HL-60/S4 treated with retinoic acid at 250 ng/mL for 4 days and 3 days (cell line): ENCODE measurements around the gene TBC1D10A.

ENCODE experiments used
- in situ Hi-C: fragments of 300-500 bp; cut with MboI; formaldehyde crosslinking; loops from 2 replicates; pipeline ENCODE4 v1.7.0; 2022; ENCODE audit warnings: low sequenced_read_pairs

Gene TBC1D10A

GRCh38 chr22:30249049-30250038 lies 77.4 kb downstream of the TBC1D10A start:
- in situ Hi-C loops, result no loop called here

- in situ Hi-C loops, result no loop called here
Observed at GRCh38 chr22:30248484-30248883, 78.3 kb downstream of the TBC1D10A start.

- in situ Hi-C loops, result no loop called here
Observed at GRCh38 chr22:30247974-30248373, 78.8 kb downstream of the TBC1D10A start.

- in situ Hi-C loops, result no loop called here
Observed at GRCh38 chr22:30247561-30247960, 79.2 kb downstream of the TBC1D10A start.

GRCh38 chr22:30246814-30247376 lies 79.8 kb downstream of the TBC1D10A start:
- in situ Hi-C loops, result no loop called here

GRCh38 chr22:30245985-30246813 lies 80.5 kb downstream of the TBC1D10A start, which contains the start of gene LIF:
LIF (minus strand) TSS chr22:30246759; CDS start chr22:30246695, 64 bp downstream.
- in situ Hi-C loops, result no loop called here

- in situ Hi-C loops, result no loop called here
Observed at GRCh38 chr22:30245181-30245984, 81.4 kb downstream of the TBC1D10A start.

- in situ Hi-C loops, result no loop called here
Observed at GRCh38 chr22:30244641-30245040, 82.1 kb downstream of the TBC1D10A start.

- in situ Hi-C loops, result no loop called here
Observed at GRCh38 chr22:30244066-30244465, 82.7 kb downstream of the TBC1D10A start.

GRCh38 chr22:30243661-30244060 lies 83.1 kb downstream of the TBC1D10A start:
- in situ Hi-C loops, result no loop called here
